GM12801 (cell line): ENCODE measurements around the gene ADGRL1.

ENCODE experiments used
- TF ChIP-seq, protein P1 (sequence below): IDR thresholded peaks from one replicate; pipeline ENCODE4 v1.5.1; 2011; ENCODE audit warnings: control low read depth; ENCODE audit not compliant: insufficient read length; ENCODE audit errors: extremely low read depth

Gene ADGRL1

DNA sequence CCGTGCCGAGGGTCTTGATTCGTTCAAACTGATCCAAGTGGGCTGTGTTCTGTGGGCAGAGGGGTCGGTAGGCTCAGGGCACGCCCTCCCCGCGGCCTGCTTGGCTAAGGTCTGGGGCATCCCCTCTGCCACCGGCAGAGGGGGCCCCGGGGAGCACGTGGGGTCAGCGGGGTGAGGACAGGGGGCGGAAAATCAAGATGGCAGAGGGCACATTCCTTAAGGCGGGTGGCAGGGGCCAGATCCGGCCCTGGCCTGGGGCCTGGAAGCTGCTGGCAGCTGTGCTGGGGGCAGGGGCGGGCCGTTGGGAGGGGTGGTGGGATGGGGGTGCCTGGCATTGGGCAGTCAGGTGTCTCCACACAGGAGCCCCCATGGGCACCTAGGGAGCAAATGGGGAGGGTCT, 99.1 kb downstream of the ADGRL1 start:
- TF ChIP-seq, protein P1, sequence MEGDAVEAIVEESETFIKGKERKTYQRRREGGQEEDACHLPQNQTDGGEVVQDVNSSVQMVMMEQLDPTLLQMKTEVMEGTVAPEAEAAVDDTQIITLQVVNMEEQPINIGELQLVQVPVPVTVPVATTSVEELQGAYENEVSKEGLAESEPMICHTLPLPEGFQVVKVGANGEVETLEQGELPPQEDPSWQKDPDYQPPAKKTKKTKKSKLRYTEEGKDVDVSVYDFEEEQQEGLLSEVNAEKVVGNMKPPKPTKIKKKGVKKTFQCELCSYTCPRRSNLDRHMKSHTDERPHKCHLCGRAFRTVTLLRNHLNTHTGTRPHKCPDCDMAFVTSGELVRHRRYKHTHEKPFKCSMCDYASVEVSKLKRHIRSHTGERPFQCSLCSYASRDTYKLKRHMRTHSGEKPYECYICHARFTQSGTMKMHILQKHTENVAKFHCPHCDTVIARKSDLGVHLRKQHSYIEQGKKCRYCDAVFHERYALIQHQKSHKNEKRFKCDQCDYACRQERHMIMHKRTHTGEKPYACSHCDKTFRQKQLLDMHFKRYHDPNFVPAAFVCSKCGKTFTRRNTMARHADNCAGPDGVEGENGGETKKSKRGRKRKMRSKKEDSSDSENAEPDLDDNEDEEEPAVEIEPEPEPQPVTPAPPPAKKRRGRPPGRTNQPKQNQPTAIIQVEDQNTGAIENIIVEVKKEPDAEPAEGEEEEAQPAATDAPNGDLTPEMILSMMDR, result no peak

DNA sequence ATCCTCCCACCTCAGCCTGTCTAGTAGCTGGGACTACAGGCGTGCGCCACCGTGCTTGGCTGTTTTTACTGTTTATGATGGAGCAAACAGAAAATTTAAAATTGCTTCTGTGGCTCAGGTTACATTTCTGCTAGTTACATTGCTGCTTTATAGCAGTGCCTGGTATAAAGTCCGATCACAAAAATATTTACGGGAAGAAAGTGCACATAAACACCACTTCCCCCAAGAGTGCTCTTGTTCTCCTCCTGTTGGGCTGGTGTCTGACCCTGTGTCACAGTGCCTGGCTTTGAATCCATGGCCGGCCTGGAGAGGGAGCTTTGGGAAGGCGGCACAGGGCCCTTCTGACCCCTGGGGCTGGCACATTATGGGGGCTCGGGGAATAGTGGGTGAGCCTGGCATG, 100.3 kb downstream of the ADGRL1 start:
- TF ChIP-seq, protein P1, result no peak

DNA sequence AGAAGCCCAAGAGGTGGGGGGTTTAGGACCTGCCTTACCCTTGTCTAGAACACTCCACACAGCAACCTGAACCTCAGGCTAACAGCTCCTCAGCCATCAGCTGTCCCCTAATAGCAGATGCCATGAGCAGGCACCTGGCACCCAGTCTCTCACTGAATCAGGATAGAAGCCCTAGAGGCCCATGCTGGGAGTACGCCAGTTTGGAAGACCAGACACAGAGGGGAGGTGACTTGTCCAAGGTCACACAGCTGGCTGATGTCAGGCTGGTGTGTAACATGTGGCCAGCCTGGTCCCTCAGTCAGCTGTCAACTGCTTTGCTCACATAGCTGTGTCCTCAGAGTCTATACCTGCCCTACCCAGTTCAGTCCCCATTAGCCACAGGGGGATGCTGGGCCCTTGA, 102.7 kb downstream of the ADGRL1 start:
- TF ChIP-seq, protein P1, result no peak

DNA sequence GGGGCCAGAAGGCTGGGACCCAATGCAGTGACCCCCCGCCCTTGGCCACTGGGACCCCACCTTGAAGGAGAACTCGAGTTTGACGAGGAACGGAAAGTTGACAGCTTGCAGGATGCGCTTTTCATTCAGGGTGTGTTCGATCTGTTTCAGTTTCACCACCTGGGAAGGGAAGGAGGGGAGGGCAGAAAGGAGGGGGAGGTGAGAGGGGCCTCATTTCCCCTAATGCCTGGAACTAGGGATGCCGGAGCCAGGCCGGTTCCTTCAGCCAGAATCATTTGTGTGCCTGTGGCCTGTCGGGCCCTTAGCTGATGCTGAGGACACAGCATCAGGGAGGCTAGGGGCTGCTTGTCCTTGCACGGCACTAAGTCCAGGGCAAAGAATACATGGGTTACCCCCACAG, 103.2 kb downstream of the ADGRL1 start:
- TF ChIP-seq, protein P1, result no peak

DNA sequence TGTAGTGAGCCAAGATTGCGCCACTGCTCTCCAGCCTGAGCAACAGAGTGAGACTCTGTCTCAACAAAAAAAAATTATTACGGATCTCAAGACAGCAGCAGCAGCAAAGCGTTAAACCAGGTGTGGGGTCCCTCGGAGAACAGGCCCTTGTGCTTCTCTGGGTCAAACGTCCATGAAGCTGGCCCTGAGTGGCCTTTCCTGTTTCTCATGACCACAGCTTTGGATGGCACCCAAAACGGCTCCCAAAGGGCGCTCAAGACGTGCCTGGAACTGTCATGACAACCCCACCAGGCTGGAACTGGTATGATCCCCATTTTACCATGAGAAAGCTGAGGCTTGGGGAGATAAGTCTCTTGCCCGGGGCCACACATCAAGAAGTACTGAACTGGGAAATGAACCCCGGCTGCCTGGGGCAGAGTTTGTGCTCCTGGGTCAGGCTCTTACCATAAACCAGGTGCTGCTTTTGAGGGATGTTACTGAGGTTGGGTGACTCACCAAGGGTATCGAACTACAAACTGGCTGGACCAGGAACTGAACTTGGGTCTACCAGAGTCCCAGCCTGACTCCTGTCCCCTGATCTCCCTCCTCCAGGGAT, 103.8 kb downstream of the ADGRL1 start:
- TF ChIP-seq, protein P1, result no peak

DNA sequence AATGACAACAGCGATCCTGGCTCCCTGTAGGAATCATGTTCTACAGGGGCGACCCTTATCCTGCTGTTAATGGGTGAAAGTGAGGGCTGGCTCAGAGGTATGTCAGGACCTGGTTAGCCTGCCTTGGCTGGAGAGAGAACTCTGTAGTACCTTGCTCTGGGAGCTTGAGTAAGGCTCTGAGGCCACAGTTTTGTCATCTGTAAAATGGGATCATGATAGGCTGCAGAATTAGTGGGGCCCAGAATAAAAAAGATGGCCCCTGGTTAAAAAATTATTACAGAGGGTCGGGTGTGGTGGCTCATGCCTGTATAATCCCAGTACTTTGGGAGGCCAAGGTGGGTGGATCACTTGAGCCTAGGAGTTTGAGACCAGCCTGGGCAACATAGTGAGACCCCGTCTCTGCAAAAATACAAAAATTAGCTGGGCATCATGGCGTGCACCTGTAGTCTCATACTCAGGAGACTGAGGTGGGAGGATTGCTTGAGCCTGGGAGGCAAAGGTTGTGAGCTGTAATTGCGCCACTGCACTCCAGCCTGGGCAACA, 104.9 kb downstream of the ADGRL1 start:
- TF ChIP-seq, protein P1, result no peak
